Fibroblast of skin of abdomen (primary cell): ENCODE results near the gene BRME1.
A peak's percentile ranks its signal among the peaks of the same experiment; 100 is the strongest.
"Not testable (repeated sequence)": the region's sequence is repeated elsewhere in the genome, so short reads cannot be mapped to it uniquely, and the experiment has no call there.

Experiments
- DNase-seq: peaks from one replicate; pipeline ENCODE4 v3.0.0-alpha.2; 2013

BRME1 gene

GRCh38 chr19:13864667-13865570 is 41.0 kb downstream of the BRME1 start:
- DNase-seq, result no peak

DNA sequence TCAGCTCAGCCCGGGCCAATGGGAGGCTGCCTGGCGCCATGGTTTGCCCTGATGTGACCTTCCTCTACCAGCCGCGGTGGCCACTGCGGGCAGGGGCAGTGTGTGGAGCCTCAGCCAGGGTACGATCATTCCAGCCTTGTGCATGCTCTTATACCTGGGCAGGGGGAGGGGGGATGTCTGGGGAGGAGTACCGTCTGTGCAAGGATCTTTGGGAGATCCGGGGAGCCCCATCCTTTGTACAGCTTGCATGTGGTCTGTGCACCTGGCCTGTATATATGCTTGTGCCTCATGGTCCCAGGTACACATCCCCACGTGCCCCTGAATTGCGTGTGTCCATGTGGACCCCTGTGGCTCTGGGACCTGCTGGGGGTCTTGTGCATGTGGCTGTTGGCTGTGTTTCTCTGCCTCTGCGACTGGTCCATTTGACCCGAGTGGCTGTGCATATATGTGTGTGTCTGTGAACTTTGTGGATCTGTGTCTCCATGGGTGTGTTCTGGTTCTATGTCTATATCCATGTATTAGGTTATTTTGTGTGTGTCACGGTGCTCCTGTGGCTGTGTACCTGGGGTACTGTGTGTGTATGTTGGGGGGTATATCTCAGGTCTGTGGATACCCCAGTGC is 41.8 kb downstream of the BRME1 start:
- DNase-seq, result no peak

GRCh38 chr19:13861714-13862531 is 44.0 kb downstream of the BRME1 start:
- peak; percentile 95 for DNase-seq

DNA sequence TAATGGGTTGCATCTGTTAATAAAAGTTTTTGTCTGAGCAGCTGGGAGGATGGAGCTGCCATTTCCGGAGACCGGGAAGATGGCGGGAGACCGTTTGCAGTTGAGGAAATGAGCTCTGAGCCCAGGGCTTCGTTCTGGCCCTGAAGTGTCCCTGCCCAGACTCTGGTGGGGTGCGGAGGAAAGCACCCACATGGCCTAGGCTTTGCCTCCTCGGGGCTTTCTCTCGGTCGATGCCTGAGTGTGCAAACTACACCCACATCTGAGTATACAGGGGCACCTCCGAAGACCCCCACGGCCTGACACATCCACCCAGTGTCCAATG is 44.6 kb downstream of the BRME1 start:
- no peak for DNase-seq

- DNase-seq, result no peak
These were observed 45.1 kb downstream of the BRME1 start for GRCh38 chr19:13860679-13861391.

DNA sequence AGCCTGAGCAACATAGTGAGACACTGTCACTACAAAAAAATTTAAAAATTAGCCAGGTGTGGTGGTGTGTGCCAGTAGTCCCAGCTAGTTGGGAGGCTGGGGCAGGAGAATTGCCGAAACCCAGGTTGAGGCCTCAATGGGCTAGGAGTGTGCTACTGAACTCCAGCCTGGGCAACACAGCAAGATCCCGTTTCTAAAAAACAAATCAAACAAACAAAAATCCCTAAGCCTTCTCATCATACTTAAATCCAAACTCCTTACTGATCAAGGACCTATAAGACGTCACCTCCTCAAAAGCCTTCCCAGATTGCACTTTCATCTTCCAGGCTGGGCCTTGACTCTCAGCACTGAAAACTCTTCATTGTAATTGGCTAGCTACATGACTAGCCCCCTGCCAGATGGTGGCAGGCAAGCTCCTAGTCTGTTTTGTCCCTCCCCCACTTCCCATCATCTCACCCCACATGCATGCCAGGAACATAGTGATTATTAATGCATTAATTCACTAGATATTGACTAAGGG is 46.5 kb downstream of the BRME1 start:
- DNase-seq, result peak; percentile 62

- no peak for DNase-seq
These were observed 49.4 kb downstream of the BRME1 start for GRCh38 chr19:13856497-13856896.

- not testable (repeated sequence) for DNase-seq
These were observed 53.7 kb downstream of the BRME1 start for GRCh38 chr19:13852171-13852707.

- DNase-seq, result not testable (repeated sequence)
These were observed 54.2 kb downstream of the BRME1 start for GRCh38 chr19:13851734-13852114.

- peak; percentile 96 for DNase-seq
These were observed 54.8 kb downstream of the BRME1 start for GRCh38 chr19:13850910-13851733.

- DNase-seq, result peak; percentile 83
These were observed 55.7 kb downstream of the BRME1 start for GRCh38 chr19:13849991-13850909.

DNA sequence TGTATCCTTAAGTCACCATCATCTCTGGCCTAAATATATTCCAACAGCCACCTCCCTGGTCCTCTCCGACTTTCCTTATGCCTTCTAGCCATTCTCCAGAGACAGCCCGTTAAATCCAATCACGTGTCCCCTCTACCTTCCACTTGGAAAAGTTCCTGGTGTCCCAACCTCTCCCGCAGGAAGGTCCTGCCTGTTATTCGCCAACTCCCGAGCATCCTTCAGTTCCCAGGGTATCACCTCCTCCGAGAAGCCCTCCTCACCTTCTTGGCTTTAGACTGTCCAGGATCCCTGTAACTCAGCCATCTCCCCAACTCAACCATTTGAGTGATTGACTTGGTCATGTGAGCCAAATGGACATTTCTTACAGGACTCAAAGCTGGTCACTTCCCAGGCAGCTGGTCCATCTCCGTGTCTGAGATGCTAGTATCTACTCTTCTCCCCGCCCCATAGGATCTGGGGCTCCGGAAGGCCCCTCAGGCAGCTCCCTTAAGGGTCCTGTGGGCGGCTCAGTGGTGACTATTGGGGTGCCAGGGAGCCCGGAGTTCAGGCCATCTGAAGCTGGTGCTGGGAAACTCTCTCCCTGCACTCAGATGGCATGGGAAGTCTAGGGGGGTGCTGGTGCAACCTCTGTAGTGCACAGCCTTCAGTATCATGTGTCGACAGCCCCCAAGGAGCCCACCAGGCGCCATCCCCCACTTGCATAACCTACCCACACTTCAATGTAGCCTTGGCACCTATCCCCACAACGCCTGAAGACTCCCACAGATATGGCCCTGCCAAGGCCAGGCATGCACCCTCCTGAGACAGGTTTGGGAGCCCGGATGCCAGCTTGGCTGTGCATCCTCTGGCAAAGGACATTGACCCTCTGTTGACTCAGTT is 56.9 kb downstream of the BRME1 start:
- no peak for DNase-seq

DNA sequence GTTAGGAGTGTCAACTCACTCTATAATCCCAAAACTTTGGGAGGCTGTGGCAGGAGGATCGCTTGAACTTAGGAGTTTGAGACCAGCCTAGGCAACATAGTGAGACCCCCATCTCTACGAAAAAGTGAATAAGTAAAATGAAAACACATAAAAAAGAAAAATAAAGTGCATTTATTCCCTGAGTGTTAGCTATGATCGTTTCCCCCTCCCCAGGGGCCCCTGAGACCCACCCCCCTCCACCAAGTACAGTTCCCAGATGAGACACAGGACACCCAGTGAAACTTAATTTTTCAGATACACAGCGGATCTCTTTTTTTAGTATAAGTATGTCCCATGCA is 57.6 kb downstream of the BRME1 start:
- DNase-seq, result no peak

GRCh38 chr19:13847407-13848339 is 58.2 kb downstream of the BRME1 start:
- peak; percentile 95 for DNase-seq

DNA sequence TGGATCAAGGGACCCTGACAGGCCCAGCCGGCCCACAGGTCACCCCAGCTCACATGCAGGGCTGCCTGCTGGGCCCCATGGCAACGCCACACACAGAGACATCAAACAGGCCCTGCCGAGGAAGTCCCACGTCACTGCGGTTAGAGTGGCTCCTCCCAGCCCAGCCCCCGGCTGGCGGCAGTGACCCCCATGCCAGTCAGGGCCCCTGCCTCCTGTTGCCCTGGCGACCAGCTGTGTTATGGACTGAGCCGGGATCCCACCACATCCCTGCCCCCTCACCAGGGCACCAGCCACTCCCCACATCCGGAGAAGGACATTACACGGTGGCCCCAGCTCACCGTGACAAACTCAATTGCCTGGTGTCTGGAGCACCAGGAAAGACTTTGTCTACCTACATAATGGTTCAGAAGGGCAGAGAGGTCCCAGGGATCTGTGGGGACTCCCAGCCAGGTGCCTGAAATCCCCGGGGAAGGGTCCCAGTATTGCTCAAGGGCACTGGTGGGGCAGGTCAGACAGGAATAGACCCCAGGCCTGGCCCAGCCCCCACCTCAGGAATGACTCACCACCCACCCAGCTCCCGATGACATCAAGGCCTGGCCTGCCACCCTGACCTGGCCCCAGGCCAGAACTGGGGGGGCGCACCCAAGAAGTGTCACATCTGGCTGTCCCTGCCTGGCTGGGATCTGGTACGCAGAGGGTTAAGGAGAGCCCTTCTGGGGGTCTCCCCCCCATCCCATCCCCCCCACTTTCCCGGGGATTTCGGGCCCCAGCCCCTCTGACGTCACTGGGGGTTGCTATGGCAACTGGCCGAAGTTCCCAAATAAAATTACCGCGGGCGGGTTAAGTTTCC is 59.1 kb downstream of the BRME1 start:
- DNase-seq, result peak; percentile 91

GRCh38 chr19:13844130-13844631 is 61.7 kb downstream of the BRME1 start:
- no peak for DNase-seq
